Measurements from ENCODE around the gene FAM20C.

FAM20C gene

GRCh38 chr7:298743-299142, 106.4 kb downstream of the FAM20C start:
- no peaks in the 10 kb centered on the region for H3K27me3 ChIP-seq (ENCODE audit: control insufficient read depth in 1 of 2, insufficient read depth in 2 of 2, low read length in 2 of 2)
- H3K9ac ChIP-seq (ENCODE audit: low read depth in 1 of 2, low read length in 2 of 2), result no peak overlapping the region
- H3K9me3 ChIP-seq (ENCODE audit: control insufficient read depth in 1 of 2, low read length in 2 of 2), result no peaks in the 10 kb centered on the region
- peaks cover 0 to 15% of the 10 kb centered on the region in 2 donors for H3K4me1 ChIP-seq (ENCODE audit: control insufficient read depth in 1 of 2, insufficient read depth in 2 of 2, low read length in 2 of 2)
- H3K27ac ChIP-seq (ENCODE audit: low read depth, low read length), result no peak overlapping the region
- no peak overlapping the region for H3K4me3 ChIP-seq (ENCODE audit: low read depth in 1 of 2, low read length in 2 of 2)
- H3K36me3 ChIP-seq (ENCODE audit: control insufficient read depth in 1 of 2, insufficient read depth in 2 of 2, low read length in 2 of 2), result no peaks in the 10 kb centered on the region

- H3K27ac ChIP-seq (ENCODE audit: low read depth, low read length), result no peak overlapping the region
- peaks cover 0 to 11% of the 10 kb centered on the region in 2 donors for H3K4me1 ChIP-seq (ENCODE audit: control insufficient read depth in 1 of 2, insufficient read depth in 2 of 2, low read length in 2 of 2)
- H3K9me3 ChIP-seq (ENCODE audit: control insufficient read depth in 1 of 2, low read length in 2 of 2), result no peaks in the 10 kb centered on the region
- H3K4me3 ChIP-seq (ENCODE audit: low read depth in 1 of 2, low read length in 2 of 2), result no peak overlapping the region
- H3K36me3 ChIP-seq (ENCODE audit: control insufficient read depth in 1 of 2, insufficient read depth in 2 of 2, low read length in 2 of 2), result no peaks in the 10 kb centered on the region
- no peak overlapping the region for H3K9ac ChIP-seq (ENCODE audit: low read depth in 1 of 2, low read length in 2 of 2)
- H3K27me3 ChIP-seq (ENCODE audit: control insufficient read depth in 1 of 2, insufficient read depth in 2 of 2, low read length in 2 of 2), result no peaks in the 10 kb centered on the region
Observed at GRCh38 chr7:299169-299568, 106.8 kb downstream of the FAM20C start.

GRCh38 chr7:299628-300027, 107.3 kb downstream of the FAM20C start:
- Histone ChIP-seq H3K9me3 (ENCODE audit: control insufficient read depth in 1 of 2, low read length in 2 of 2) (no peaks in the 10 kb centered on the region), H3K4me3 (ENCODE audit: low read depth in 1 of 2, low read length in 2 of 2) (no peak overlapping the region), H3K27me3 (ENCODE audit: control insufficient read depth in 1 of 2, insufficient read depth in 2 of 2, low read length in 2 of 2) (no peaks in the 10 kb centered on the region), H3K36me3 (ENCODE audit: control insufficient read depth in 1 of 2, insufficient read depth in 2 of 2, low read length in 2 of 2) (no peaks in the 10 kb centered on the region), H3K27ac (ENCODE audit: low read depth, low read length) (no peak overlapping the region), H3K4me1 (ENCODE audit: control insufficient read depth in 1 of 2, insufficient read depth in 2 of 2, low read length in 2 of 2) (peaks cover 0 to 6% of the 10 kb centered on the region in 2 donors), H3K9ac (ENCODE audit: low read depth in 1 of 2, low read length in 2 of 2) (no peak overlapping the region)

- Histone ChIP-seq H3K27me3 (ENCODE audit: control insufficient read depth in 1 of 2, insufficient read depth in 2 of 2, low read length in 2 of 2) (no peaks in the 10 kb centered on the region), H3K36me3 (ENCODE audit: control insufficient read depth in 1 of 2, insufficient read depth in 2 of 2, low read length in 2 of 2) (no peaks in the 10 kb centered on the region), H3K4me1 (ENCODE audit: control insufficient read depth in 1 of 2, insufficient read depth in 2 of 2, low read length in 2 of 2) (peaks cover 0 to 2% of the 10 kb centered on the region in 2 donors), H3K9me3 (ENCODE audit: control insufficient read depth in 1 of 2, low read length in 2 of 2) (no peaks in the 10 kb centered on the region), H3K4me3 (ENCODE audit: low read depth in 1 of 2, low read length in 2 of 2) (no peak overlapping the region), H3K27ac (ENCODE audit: low read depth, low read length) (no peak overlapping the region), H3K9ac (ENCODE audit: low read depth in 1 of 2, low read length in 2 of 2) (no peak overlapping the region)
Observed at GRCh38 chr7:300048-300447, 107.7 kb downstream of the FAM20C start.

GRCh38 chr7:300546-301290, 108.3 kb downstream of the FAM20C start:
- no peaks in the 10 kb centered on the region for H3K36me3 ChIP-seq (ENCODE audit: control insufficient read depth in 1 of 2, insufficient read depth in 2 of 2, low read length in 2 of 2)
- H3K27me3 ChIP-seq (ENCODE audit: control insufficient read depth in 1 of 2, insufficient read depth in 2 of 2, low read length in 2 of 2), result no peaks in the 10 kb centered on the region
- H3K9ac ChIP-seq (ENCODE audit: low read depth in 1 of 2, low read length in 2 of 2), result no peak overlapping the region
- no peak overlapping the region for H3K27ac ChIP-seq (ENCODE audit: low read depth, low read length)
- no peaks in the 10 kb centered on the region for H3K9me3 ChIP-seq (ENCODE audit: control insufficient read depth in 1 of 2, low read length in 2 of 2)
- no peaks in the 10 kb centered on the region for H3K4me1 ChIP-seq (ENCODE audit: control insufficient read depth in 1 of 2, insufficient read depth in 2 of 2, low read length in 2 of 2)
- no peak overlapping the region for H3K4me3 ChIP-seq (ENCODE audit: low read depth in 1 of 2, low read length in 2 of 2)

GRCh38 chr7:301291-302053, 109.1 kb downstream of the FAM20C start:
- no peak overlapping the region for H3K4me3 ChIP-seq (ENCODE audit: low read depth in 1 of 2, low read length in 2 of 2)
- no peaks in the 10 kb centered on the region for H3K4me1 ChIP-seq (ENCODE audit: control insufficient read depth in 1 of 2, insufficient read depth in 2 of 2, low read length in 2 of 2)
- H3K9me3 ChIP-seq (ENCODE audit: control insufficient read depth in 1 of 2, low read length in 2 of 2), result no peaks in the 10 kb centered on the region

GRCh38 chr7:302054-302992, 110.0 kb downstream of the FAM20C start:
- H3K9ac ChIP-seq (ENCODE audit: low read depth in 1 of 2, low read length in 2 of 2), result no peak overlapping the region
- H3K4me1 ChIP-seq (ENCODE audit: control insufficient read depth in 1 of 2, insufficient read depth in 2 of 2, low read length in 2 of 2), result no peaks in the 10 kb centered on the region
- no peak overlapping the region for H3K4me3 ChIP-seq (ENCODE audit: low read depth in 1 of 2, low read length in 2 of 2)
- no peaks in the 10 kb centered on the region for H3K9me3 ChIP-seq (ENCODE audit: control insufficient read depth in 1 of 2, low read length in 2 of 2)
- H3K36me3 ChIP-seq (ENCODE audit: control insufficient read depth in 1 of 2, insufficient read depth in 2 of 2, low read length in 2 of 2), result no peaks in the 10 kb centered on the region
- no peaks in the 10 kb centered on the region for H3K27me3 ChIP-seq (ENCODE audit: control insufficient read depth in 1 of 2, insufficient read depth in 2 of 2, low read length in 2 of 2)
- H3K27ac ChIP-seq (ENCODE audit: low read depth, low read length), result no peak overlapping the region

More at GRCh38 chr7:301291-302053, 109.1 kb downstream of the FAM20C start:
- no peak overlapping the region for H3K9ac ChIP-seq (ENCODE audit: low read depth in 1 of 2, low read length in 2 of 2)
- H3K27ac ChIP-seq (ENCODE audit: low read depth, low read length), result no peak overlapping the region
- H3K36me3 ChIP-seq (ENCODE audit: control insufficient read depth in 1 of 2, insufficient read depth in 2 of 2, low read length in 2 of 2), result no peaks in the 10 kb centered on the region
- H3K27me3 ChIP-seq (ENCODE audit: control insufficient read depth in 1 of 2, insufficient read depth in 2 of 2, low read length in 2 of 2), result no peaks in the 10 kb centered on the region

GRCh38 chr7:303425-303824, 111.1 kb downstream of the FAM20C start:
- Histone ChIP-seq H3K4me1 (ENCODE audit: control insufficient read depth in 1 of 2, insufficient read depth in 2 of 2, low read length in 2 of 2) (no peaks in the 10 kb centered on the region), H3K27me3 (ENCODE audit: control insufficient read depth in 1 of 2, insufficient read depth in 2 of 2, low read length in 2 of 2) (no peaks in the 10 kb centered on the region), H3K27ac (ENCODE audit: low read depth, low read length) (no peak overlapping the region), H3K36me3 (ENCODE audit: control insufficient read depth in 1 of 2, insufficient read depth in 2 of 2, low read length in 2 of 2) (no peaks in the 10 kb centered on the region), H3K9me3 (ENCODE audit: control insufficient read depth in 1 of 2, low read length in 2 of 2) (no peaks in the 10 kb centered on the region), H3K4me3 (ENCODE audit: low read depth in 1 of 2, low read length in 2 of 2) (no peak overlapping the region), H3K9ac (ENCODE audit: low read depth in 1 of 2, low read length in 2 of 2) (no peak overlapping the region)

GRCh38 chr7:303884-304573, 111.7 kb downstream of the FAM20C start:
- no peak overlapping the region for H3K4me3 ChIP-seq (ENCODE audit: low read depth in 1 of 2, low read length in 2 of 2)
- no peak overlapping the region for H3K27ac ChIP-seq (ENCODE audit: low read depth, low read length)
- H3K4me1 ChIP-seq (ENCODE audit: control insufficient read depth in 1 of 2, insufficient read depth in 2 of 2, low read length in 2 of 2), result no peaks in the 10 kb centered on the region
- H3K27me3 ChIP-seq (ENCODE audit: control insufficient read depth in 1 of 2, insufficient read depth in 2 of 2, low read length in 2 of 2), result no peaks in the 10 kb centered on the region
- H3K9ac ChIP-seq (ENCODE audit: low read depth in 1 of 2, low read length in 2 of 2), result no peak overlapping the region
- H3K36me3 ChIP-seq (ENCODE audit: control insufficient read depth in 1 of 2, insufficient read depth in 2 of 2, low read length in 2 of 2), result no peaks in the 10 kb centered on the region
- no peaks in the 10 kb centered on the region for H3K9me3 ChIP-seq (ENCODE audit: control insufficient read depth in 1 of 2, low read length in 2 of 2)
